GM19328 (cell line): ENCODE data around the gene IFI27L2.

ENCODE experiments used
- ATAC-seq: cut with Tn5 transposase; IDR thresholded peaks from one replicate; pipeline ENCODE4 v1.9.1; 2021; ENCODE audit warnings: mild to moderate bottlenecking, moderate library complexity; ENCODE audit not compliant: unreplicated experiment

The IFI27L2 gene

GRCh38 chr14:94103554-94104150, 25.8 kb downstream of the IFI27L2 start:
- no peak for ATAC-seq

DNA sequence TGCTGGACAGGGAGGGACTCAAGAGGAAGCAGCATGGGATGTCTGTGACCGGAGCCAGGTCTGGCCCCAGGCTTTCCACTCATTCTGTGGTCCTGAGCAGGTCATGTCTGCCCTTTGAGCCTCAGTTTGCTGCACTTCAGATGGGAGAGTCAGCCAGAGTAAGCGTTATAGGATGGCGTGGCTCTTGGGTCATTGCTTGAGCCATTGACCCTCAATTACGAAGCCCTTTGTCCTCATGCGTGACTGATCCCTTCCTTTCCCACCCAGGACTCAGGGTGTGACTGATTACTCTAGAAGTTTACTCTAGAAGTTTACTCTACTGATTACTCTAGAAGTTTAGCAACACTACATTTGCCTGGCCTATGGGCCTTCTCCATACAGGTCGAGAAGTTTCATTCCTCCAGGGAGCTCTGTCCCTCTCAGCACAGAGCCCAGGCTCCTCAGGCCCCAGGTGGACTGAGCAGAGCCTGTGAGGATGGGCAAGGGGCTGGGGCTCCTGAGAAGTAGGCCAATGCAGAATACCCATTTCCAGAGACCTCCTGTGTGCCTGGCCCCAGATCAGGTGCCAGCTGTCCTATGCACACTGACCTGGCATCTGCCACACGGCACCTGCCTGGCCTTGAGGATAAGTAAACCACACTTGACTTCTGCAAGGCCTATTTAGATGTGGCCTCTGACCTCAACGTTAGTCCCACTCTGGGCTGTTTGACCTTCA, 26.5 kb downstream of the IFI27L2 start:
- no peak for ATAC-seq

DNA sequence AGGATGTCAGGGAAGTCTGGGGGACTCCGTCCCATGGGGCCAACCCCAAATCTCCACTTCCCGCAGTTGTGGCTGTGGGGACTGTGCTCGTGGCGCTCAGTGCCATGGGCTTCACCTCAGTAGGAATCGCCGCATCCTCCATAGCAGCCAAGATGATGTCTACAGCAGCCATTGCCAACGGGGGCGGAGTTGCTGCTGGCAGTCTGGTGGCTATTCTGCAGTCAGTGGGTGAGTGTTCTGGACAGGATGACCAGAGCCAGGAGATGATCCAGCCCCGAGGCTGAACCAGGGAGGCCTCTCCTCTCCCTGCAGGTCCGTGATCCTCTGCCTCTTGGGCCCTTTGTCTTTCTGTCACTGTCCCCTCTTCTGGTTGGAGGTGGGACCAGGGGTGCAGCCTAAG, 27.7 kb downstream of the IFI27L2 start:
- ATAC-seq, result no peak

GRCh38 chr14:94100847-94101246, 28.6 kb downstream of the IFI27L2 start:
- ATAC-seq, result no peak

DNA sequence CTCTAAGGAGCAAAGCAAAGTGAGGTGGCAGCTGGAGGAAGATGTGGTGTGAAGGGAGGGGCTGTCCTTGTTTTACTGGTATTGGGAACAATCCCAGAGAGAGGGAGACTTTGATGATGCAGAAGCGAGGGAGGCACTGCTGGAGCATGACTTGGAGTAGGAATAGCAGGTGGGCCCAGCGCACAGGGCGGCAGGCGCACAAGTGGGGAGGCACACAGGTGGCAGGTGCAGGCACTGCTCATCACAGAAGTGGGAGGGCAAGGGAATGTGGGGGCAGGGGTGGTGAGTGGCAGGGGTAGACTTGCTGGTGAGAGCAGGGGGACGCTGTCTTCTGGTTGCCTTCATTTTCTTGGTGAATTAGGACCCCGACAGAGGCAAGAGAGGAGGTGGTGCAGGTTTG, 30.4 kb downstream of the IFI27L2 start:
- ATAC-seq, result no peak

DNA sequence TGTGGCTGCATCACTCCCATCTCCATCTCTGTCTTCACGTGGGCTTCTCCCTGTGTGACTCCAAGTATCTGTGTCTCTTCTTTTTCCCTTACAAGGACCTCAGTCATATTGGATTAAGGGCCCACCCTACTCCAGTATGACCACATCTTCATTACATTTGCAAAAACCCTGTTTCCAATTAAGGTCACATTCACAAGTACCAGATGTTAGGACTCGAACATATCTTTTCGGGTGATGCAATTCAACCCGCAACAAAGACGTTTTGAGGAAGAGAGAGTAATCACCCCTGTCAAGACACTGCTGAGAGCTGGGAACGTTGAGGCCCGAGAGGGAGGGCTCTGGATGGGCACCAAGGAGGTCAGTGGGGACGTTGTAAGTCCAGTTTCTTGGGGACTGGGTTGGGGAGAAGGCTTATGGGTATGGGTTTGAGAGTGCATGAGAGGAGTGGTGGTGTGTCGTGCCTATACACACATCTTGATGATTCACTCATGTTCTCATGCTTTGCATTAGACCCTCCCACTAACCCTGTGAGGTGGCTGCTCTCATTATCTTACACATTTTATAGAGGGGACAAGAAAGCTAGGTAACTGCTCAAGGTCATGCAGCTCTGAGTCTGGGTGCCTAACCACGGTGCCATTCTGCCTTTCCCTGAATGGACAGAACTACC, 30.9 kb downstream of the IFI27L2 start:
- no peak for ATAC-seq

DNA sequence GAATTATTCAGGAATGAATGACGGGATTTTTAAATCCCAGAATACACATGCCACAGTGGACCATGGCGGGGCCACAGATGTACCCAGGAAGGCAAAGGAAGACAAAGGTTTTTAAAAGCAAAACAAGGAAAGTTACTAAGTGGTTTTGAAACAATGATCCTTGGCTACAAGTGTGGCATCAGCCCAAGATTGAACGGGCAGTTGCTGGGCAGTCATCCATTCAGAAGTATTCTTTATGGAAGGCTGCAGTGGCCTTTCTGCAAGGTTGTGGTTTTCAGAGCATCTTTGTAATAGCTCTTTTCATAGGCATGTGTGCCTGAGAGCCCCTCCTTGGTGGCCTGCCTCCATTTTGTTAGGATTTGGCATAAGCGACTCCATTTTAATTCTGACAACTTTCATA, 32.3 kb downstream of the IFI27L2 start:
- ATAC-seq, result no peak

- no peak for ATAC-seq
Measured at GRCh38 chr14:94093418-94093817, 36.0 kb downstream of the IFI27L2 start.

- no peak for ATAC-seq
Measured at GRCh38 chr14:94089479-94089878, 39.9 kb downstream of the IFI27L2 start.

DNA sequence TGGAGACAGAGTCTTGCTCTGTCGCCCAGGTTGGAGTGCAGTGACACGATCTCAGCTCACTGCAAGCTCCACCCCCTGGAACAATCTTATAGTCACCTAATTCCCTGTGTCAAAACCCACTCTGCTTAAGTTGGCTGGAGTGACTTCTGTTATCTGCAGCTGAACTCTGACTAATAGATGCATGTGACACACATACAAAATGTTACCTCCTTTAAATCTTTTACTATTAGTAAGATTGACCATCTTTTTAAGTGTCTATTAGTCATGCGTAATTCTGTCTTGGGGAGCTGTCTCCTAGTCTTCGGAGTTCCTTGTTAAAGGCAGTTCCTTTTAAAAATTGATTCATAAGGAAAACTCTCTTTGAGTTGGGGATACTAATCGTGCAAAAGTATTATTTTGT, 40.9 kb downstream of the IFI27L2 start:
- ATAC-seq, result no peak

GRCh38 chr14:94087891-94088290, 41.5 kb downstream of the IFI27L2 start:
- no peak for ATAC-seq

- peak; percentile 29 for ATAC-seq
Measured at GRCh38 chr14:94081386-94081820, 48.0 kb downstream of the IFI27L2 start.

- peak; percentile 98 for ATAC-seq
Measured at GRCh38 chr14:94080621-94081385, 48.6 kb downstream of the IFI27L2 start, which contains the start of the genes DDX24 and IFI27L1. Gene DDX24, minus strand, starts transcription at chr14:94081202. Its CDS starts 1,460 bp downstream, at chr14:94079742. Gene IFI27L1, plus strand, starts transcription at chr14:94081310. Its CDS starts 15,628 bp downstream, at chr14:94096938.

GRCh38 chr14:94079891-94080620, 49.3 kb downstream of the IFI27L2 start:
- ATAC-seq, result no peak

GRCh38 chr14:94077823-94078222, 51.6 kb downstream of the IFI27L2 start:
- ATAC-seq, result no peak
